Astrocyte (in vitro differentiated cells and primary cell): Measurements from ENCODE around the gene CHST10. TPM values are rescaled to one million over a fixed set of nuclear protein-coding genes. Genes with fewer than 3 reads are reported as not detected.

ENCODE experiments used
- DNase-seq: peaks from one replicate; pipeline ENCODE4 v3.0.0-alpha.2; 2010; ENCODE audit warnings: low read depth
- FAIRE-seq: peaks from 2 replicates; lab custom pipeline; 2011; peaks lifted over from hg19 to GRCh38; lab: Jason Lieb, UNC
- H2AFZ ChIP-seq: 2 replicates; pipeline ENCODE4 v1.6.0; 2012; ENCODE audit warnings: low read depth, low read length, inconsistent platforms
- H3K27ac ChIP-seq: 2 replicates; pipeline ENCODE4 v1.5.1; 2011; ENCODE audit warnings: low read depth, low read length, inconsistent platforms
- H3K27me3 ChIP-seq: 2 replicates; pipeline ENCODE4 v1.6.0; 2011; ENCODE audit warnings: low read length, inconsistent platforms; ENCODE audit not compliant: insufficient read depth
- H3K36me3 ChIP-seq: 2 replicates; pipeline ENCODE4 v1.5.1; 2011; ENCODE audit warnings: low read length, inconsistent platforms; ENCODE audit not compliant: insufficient read depth
- H3K4me1 ChIP-seq: 2 replicates; pipeline ENCODE4 v1.5.1; 2011; ENCODE audit warnings: low read length, inconsistent platforms; ENCODE audit not compliant: insufficient read depth
- H3K4me2 ChIP-seq: 2 replicates; pipeline ENCODE4 v1.6.0; 2012; ENCODE audit warnings: low read length, inconsistent platforms
- H3K4me3 ChIP-seq: 2 replicates; pipeline ENCODE4 v1.5.1; 2011; ENCODE audit warnings: low read depth, mild to moderate bottlenecking, low read length, inconsistent platforms; ENCODE audit not compliant: insufficient read depth
- H3K79me2 ChIP-seq: 2 replicates; pipeline ENCODE4 v1.6.0; 2012; ENCODE audit warnings: mild to moderate bottlenecking, low read length, inconsistent platforms; ENCODE audit not compliant: insufficient read depth
- H3K9ac ChIP-seq: 2 replicates; pipeline ENCODE4 v1.6.0; 2012; ENCODE audit warnings: mild to moderate bottlenecking, low read length, inconsistent platforms
- H3K9me3 ChIP-seq: 2 replicates; pipeline ENCODE4 v1.5.1; 2012; ENCODE audit warnings: low read depth, mild to moderate bottlenecking, low read length, inconsistent platforms; ENCODE audit not compliant: insufficient read depth
- H4K20me1 ChIP-seq: 2 replicates; pipeline ENCODE4 v1.6.0; 2012; ENCODE audit warnings: low read length, inconsistent platforms; ENCODE audit not compliant: insufficient read depth
- H3K27ac Mint-ChIP-seq: one replicate; pipeline ENCODE4 v1.8.0; 2021; ENCODE audit warnings: mild to moderate bottlenecking, mixed read lengths; ENCODE audit not compliant: unreplicated experiment
- H3K27me3 Mint-ChIP-seq: one replicate; pipeline ENCODE4 v1.8.0; 2021; ENCODE audit warnings: low read depth, mixed read lengths; ENCODE audit not compliant: unreplicated experiment
- H3K36me3 Mint-ChIP-seq: one replicate; pipeline ENCODE4 v1.8.0; 2021; ENCODE audit warnings: low read depth, mixed read lengths; ENCODE audit not compliant: unreplicated experiment
- H3K4me1 Mint-ChIP-seq: one replicate; pipeline ENCODE4 v1.8.0; 2021; ENCODE audit warnings: low read depth, mixed read lengths; ENCODE audit not compliant: unreplicated experiment
- H3K4me3 Mint-ChIP-seq: one replicate; pipeline ENCODE4 v1.8.0; 2021; ENCODE audit warnings: mild to moderate bottlenecking, moderate library complexity, mixed read lengths; ENCODE audit not compliant: unreplicated experiment
- H3K9me3 Mint-ChIP-seq: one replicate; pipeline ENCODE4 v1.8.0; 2021; ENCODE audit warnings: mild to moderate bottlenecking, mixed read lengths; ENCODE audit not compliant: unreplicated experiment
- CTCF ChIP-seq: IDR thresholded peaks from 2 replicates; pipeline ENCODE4 v1.5.1; 2011; ENCODE audit warnings: low read depth, mild to moderate bottlenecking, inconsistent platforms, low read length, moderate library complexity; ENCODE audit not compliant: insufficient read depth
- EZH2 ChIP-seq: IDR thresholded peaks from 2 replicates; pipeline ENCODE4 v1.6.1; 2012; ENCODE audit warnings: mild to moderate bottlenecking, low read length, inconsistent platforms; ENCODE audit not compliant: insufficient read depth
- total RNA-seq: library from RNA; stranded (reverse); gene quantifications from 2 replicates; pipeline ENCODE4 v1.2.1, GENCODE V29; 2021

The CHST10 gene
- total RNA-seq, 1 donor from 2014 or later: 12.7 TPM

GRCh38 chr2:100407073-100407472, 10.4 kb downstream of the CHST10 start:
- Histone ChIP-seq H3K36me3 (no peaks in the 10 kb centered on the region), H2AFZ (no peak overlapping the region), H3K4me2 (no peak overlapping the region), H3K9ac (no peak overlapping the region), H3K27ac (no peak overlapping the region), H3K4me1 (no peaks in the 10 kb centered on the region), H3K9me3 (no peaks in the 10 kb centered on the region), H3K79me2 (peaks cover 12% of the 10 kb centered on the region), H4K20me1 (peaks cover 31% of the 10 kb centered on the region), H3K4me3 (no peak overlapping the region), H3K27me3 (no peaks in the 10 kb centered on the region)
- Mint-ChIP-seq H3K4me3 (no peak overlapping the region), H3K27ac (no peak overlapping the region), H3K4me1 (no peaks in the 10 kb centered on the region), H3K9me3 (no peaks in the 10 kb centered on the region), H3K36me3 (peaks cover 12% of the 10 kb centered on the region), H3K27me3 (peaks cover 2% of the 10 kb centered on the region)
- TF ChIP-seq CTCF (no peak), EZH2 (no peak)
- DNase-seq: no peak
- no peak for FAIRE-seq

DNA sequence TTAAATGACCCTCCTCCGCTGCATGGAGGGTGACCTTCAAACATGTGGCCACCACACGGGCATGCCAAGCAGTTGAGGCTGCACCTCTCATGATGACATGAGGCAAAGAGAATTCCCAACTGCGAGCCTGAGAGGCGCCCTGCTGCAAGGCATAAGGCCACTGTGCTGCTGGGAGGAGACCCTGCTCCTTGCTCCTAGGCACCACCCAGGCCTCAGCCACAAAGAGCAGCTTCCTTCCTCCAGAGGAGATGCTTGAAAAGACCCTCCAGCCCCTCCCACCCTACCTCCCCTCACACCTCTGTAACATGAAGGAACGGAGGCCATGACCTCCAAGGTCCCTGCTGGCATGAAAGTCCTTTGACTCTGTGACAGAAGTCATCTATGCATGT, 11.4 kb downstream of the CHST10 start:
- H3K9ac ChIP-seq: no peak overlapping the region
- peaks cover 26% of the 10 kb centered on the region for H4K20me1 ChIP-seq
- no peak overlapping the region for H3K4me2 ChIP-seq
- no peak overlapping the region for H3K27ac ChIP-seq
- H2AFZ ChIP-seq: no peak overlapping the region
- H3K4me1 ChIP-seq: no peaks in the 10 kb centered on the region
- TF ChIP-seq CTCF: no peak
- TF ChIP-seq EZH2: no peak
- no peaks in the 10 kb centered on the region for H3K9me3 ChIP-seq
- H3K9me3 Mint-ChIP-seq: no peaks in the 10 kb centered on the region
- H3K4me1 Mint-ChIP-seq: no peaks in the 10 kb centered on the region
- no peaks in the 10 kb centered on the region for H3K27me3 ChIP-seq
- peaks cover 16% of the 10 kb centered on the region for H3K36me3 Mint-ChIP-seq
- FAIRE-seq: no peak
- H3K27ac Mint-ChIP-seq: no peak overlapping the region
- DNase-seq: no peak
- no peak overlapping the region for H3K4me3 Mint-ChIP-seq
- no peak overlapping the region for H3K4me3 ChIP-seq
- H3K27me3 Mint-ChIP-seq: peaks cover 2% of the 10 kb centered on the region
- peaks cover 12% of the 10 kb centered on the region for H3K79me2 ChIP-seq
- H3K36me3 ChIP-seq: no peaks in the 10 kb centered on the region

- no peaks in the 10 kb centered on the region for H3K4me1 Mint-ChIP-seq
- TF ChIP-seq CTCF: no peak
- TF ChIP-seq EZH2: no peak
- no peaks in the 10 kb centered on the region for H3K9me3 ChIP-seq
- no peaks in the 10 kb centered on the region for H3K27me3 ChIP-seq
- DNase-seq (no peak), FAIRE-seq (no peak)
- H3K27ac ChIP-seq: no peak overlapping the region
- H4K20me1 ChIP-seq: peaks cover 24% of the 10 kb centered on the region
- no peak overlapping the region for H3K27ac Mint-ChIP-seq
- no peaks in the 10 kb centered on the region for H3K36me3 ChIP-seq
- no peak overlapping the region for H3K9ac ChIP-seq
- peaks cover 16% of the 10 kb centered on the region for H3K36me3 Mint-ChIP-seq
- peaks cover 12% of the 10 kb centered on the region for H3K79me2 ChIP-seq
- no peak overlapping the region for H2AFZ ChIP-seq
- no peak overlapping the region for H3K4me3 Mint-ChIP-seq
- no peaks in the 10 kb centered on the region for H3K9me3 Mint-ChIP-seq
- H3K4me2 ChIP-seq: no peak overlapping the region
- no peak overlapping the region for H3K4me3 ChIP-seq
- peaks cover 2% of the 10 kb centered on the region for H3K27me3 Mint-ChIP-seq
- H3K4me1 ChIP-seq: no peaks in the 10 kb centered on the region
Observed at GRCh38 chr2:100405403-100406119, 11.9 kb downstream of the CHST10 start.
